GM10248 (cell line): Measurements from ENCODE around the gene OSTN.
A peak's percentile ranks its signal among the peaks of the same experiment; 100 is the strongest.
"Not testable (repeated sequence)": the region's sequence is repeated elsewhere in the genome, so short reads cannot be mapped to it uniquely, and the experiment has no call there.

Experiments
- CTCF ChIA-PET: fragments of 300-600 bp; sonication (Branson Sonifier 250); formaldehyde crosslinking; extraction: SDS; loops from one replicate; lab custom pipeline; 2021; ENCODE audit warnings: antibody characterized with exemption; lab: Yijun Ruan, JAX
- POLR2A ChIA-PET: fragments of 350-650 bp; sonication (Branson Sonifier 250); formaldehyde crosslinking; extraction: SDS; loops from one replicate; lab custom pipeline; 2020; ENCODE audit warnings: antibody characterized with exemption; lab: Yijun Ruan, JAX
- DNase-seq: peaks from one replicate; pipeline ENCODE4 v3.0.0; 2012; ENCODE audit errors: extremely low spot score
- TF ChIP-seq, protein P1 (sequence below): IDR thresholded peaks from 2 replicates; pipeline ENCODE4 v1.5.1; 2012; ENCODE audit warnings: mild to moderate bottlenecking, low read depth; ENCODE audit errors: extremely low read depth, missing control alignments, control extremely low read depth

OSTN gene

DNA sequence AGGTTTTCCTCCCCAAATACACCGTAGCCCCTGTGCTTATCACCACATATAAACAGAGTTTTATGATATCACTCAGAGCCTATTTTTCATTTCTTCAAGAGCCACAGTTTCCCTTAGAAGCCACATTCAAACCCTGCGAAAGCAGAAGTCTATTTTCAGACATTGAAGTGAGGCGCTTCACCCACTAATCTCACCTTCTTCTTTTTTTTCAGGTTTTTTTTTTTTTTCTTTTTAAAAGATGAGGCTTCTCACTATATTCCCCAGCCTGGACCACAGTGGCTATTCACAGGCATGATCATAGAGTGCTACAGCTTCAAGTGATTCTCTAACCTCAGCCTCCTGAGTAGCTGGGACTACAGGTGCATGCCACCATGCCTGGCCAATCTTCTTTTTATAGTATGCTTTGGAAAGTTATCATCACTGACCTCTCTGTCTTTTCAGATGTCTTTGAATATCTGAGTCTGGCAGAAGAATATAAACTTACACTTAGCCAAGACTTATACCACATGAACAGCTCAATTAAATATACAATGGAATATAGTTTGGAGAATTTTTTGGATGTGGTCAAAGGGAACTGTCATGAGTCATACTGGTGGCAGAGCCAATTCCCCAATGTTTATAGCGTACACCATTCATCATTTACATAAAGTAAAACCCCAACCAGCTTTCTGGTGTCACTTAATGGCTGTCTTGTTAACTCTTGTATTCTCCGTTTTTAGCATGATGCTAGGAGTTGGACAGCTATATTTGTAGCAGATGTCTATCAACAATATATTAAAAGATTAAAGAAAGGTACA, 70.4 kb downstream of the OSTN start:
- POLR2A ChIA-PET: no interaction called here
- TF ChIP-seq, protein P1, sequence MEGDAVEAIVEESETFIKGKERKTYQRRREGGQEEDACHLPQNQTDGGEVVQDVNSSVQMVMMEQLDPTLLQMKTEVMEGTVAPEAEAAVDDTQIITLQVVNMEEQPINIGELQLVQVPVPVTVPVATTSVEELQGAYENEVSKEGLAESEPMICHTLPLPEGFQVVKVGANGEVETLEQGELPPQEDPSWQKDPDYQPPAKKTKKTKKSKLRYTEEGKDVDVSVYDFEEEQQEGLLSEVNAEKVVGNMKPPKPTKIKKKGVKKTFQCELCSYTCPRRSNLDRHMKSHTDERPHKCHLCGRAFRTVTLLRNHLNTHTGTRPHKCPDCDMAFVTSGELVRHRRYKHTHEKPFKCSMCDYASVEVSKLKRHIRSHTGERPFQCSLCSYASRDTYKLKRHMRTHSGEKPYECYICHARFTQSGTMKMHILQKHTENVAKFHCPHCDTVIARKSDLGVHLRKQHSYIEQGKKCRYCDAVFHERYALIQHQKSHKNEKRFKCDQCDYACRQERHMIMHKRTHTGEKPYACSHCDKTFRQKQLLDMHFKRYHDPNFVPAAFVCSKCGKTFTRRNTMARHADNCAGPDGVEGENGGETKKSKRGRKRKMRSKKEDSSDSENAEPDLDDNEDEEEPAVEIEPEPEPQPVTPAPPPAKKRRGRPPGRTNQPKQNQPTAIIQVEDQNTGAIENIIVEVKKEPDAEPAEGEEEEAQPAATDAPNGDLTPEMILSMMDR: no peak
- CTCF ChIA-PET: interaction anchor here (1.0 to 7.8 kb wide), 11 partner anchors 11 to 73 kb away, joined by 3 to 40 read pairs (median 3); no protein-coding TSS in a partner anchor
- peak; percentile 37 for DNase-seq

DNA sequence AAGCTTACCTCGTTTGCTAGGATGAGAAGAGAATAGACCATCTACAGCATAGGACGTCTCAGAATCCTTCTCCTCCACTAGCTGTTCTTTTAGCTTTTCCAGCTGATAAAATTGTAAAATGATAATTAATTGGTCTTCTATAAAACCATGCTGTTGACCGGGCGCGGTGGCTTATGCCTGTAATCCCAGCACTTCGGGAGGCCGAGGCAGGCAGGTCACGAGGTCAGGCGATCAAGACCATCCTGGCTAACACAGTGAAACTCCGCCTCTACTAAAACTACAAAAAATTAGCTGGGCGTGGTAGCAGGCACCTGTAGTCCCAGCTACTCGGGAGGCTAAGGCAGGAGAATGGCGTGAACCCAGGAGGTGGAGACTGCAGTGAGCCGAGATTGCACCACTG, 76.2 kb downstream of the OSTN start:
- CTCF ChIA-PET: interaction anchor here (1.0 to 2.2 kb wide), 8 partner anchors 8 to 100 kb away, joined by 3 to 7 read pairs (median 4); no protein-coding TSS in a partner anchor
- DNase-seq, POLR2A ChIA-PET: not testable (repeated sequence)

DNA sequence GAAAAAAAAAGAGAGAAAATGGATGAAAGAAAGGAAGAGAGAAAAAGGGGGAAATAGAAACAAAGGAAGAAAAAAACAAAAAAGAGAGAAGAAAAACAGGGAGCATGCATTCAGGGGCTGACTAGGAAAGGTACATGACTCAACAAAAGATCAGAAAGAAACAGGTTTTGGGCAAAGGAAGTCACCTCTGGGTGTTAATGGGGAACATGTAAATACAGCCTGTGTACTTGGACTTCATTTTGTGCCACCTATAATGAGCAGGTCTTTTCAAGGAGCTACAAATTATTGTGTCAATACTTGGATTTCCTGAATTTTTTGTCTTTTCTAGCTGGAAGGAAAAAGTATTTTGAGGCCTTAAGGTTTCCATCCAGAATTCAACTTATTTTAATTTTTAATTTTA, 76.7 kb downstream of the OSTN start:
- POLR2A ChIA-PET: no interaction called here

DNA sequence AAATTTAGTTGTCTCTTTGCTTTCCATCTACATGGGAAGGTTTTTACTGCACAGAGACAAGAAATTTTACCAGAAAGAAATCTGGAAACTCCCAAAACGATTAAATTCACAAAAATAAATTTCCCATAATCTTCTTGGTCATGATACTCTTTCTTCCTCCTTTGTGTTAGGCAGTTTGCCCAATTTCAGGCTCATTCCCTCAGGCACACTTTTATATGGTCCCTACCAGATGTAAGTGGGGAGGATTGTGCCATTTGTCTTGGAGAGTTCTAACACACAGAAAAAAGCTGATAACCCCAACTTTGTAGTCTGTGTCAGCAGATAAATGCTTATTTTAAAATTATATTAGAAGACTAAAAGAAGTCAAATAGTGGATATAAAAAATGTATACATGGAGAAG, 81.1 kb downstream of the OSTN start:
- POLR2A ChIA-PET: no interaction called here
- CTCF ChIA-PET: interaction anchor here (1.0 to 1.4 kb wide), 3 partner anchors 10 to 25 kb away, joined by 3 to 4 read pairs (median 3); no protein-coding TSS in a partner anchor

More for the DNA sequence above, 76.7 kb downstream of the OSTN start:
- TF ChIP-seq, protein P1: no peak
- DNase-seq: no peak
- CTCF ChIA-PET: interaction anchor here (1.0 to 1.9 kb wide), 8 partner anchors 8 to 99 kb away, joined by 3 to 6 read pairs (median 4); no protein-coding TSS in a partner anchor

DNA sequence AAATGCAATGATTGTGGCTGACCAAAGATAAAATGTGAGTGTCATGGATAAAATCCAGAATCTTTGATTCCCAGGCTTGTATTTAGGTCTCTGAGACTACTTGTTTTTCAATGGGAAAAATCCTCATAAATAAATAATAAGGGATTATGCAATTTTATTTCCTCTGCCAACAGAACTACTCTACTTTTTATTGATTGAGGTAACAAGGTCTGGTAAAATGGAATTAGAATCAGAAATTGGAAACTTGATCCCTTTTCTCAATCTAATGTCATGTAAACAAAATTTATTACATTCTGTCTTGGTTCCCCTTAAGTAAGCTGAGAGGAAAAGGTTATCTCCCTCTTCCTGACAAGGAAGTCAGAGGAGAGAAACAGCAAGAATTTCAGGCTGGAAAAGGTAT, 81.8 kb downstream of the OSTN start:
- ChIA-PET CTCF (interaction anchor here (1.4 kb wide), 1 partner anchor 11 kb away, joined by 3 read pairs; no protein-coding TSS in a partner anchor), POLR2A (no interaction called here)
- TF ChIP-seq, protein P1: no peak
- no peak for DNase-seq

More for the DNA sequence above, 81.1 kb downstream of the OSTN start:
- TF ChIP-seq, protein P1: no peak
- DNase-seq: no peak

DNA sequence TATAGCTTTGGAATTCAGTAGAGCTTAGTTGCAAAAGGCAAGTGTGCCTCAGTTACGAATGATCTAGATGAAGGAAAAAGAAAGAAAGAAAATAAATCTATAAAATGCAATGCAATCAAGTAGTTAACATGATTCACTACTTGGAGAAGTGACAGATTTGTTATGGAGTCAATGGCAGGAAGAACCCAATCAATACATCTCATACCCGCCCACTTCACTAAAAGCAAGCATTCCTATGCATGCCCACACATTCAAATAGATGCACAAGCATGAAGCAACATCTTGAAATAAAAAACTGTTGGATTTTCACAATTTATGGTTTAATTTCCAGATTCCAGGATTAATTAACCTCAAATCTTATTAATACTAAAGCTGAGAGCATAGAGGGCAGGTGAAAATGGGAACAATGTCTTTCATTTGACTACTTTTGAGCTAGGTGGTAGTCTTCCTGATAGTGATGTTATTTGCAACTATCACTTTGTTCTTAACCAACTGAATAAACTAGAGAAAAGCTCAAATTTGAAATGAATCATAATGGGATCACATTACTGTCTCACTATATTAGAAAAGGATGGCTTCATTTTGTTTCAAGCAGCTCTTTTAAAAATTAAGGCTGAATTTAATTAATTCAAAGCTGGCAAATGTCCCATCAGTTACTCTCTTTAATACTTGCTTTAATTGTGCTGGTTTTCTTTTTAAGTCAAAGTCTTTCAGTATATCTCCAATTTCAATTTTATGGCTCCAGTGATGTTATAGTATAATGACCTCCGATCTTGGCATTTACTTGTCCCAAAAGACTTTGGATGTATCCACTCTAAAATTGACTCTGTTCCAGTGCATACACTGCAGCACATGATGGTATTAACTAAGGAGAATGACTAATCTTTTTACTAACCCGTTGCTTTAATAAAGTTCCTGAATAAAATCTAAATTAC, 83.5 kb downstream of the OSTN start:
- POLR2A ChIA-PET: interaction anchor here (0.7 kb wide), 1 partner anchor 420 kb away, joined by 3 read pairs; the partner anchor contains the start of gene GMNC
- TF ChIP-seq, protein P1: no peak
- no peak for DNase-seq
- CTCF ChIA-PET: interaction anchor here (1.3 to 4.5 kb wide), 4 partner anchors 9 to 33 kb away, joined by 3 to 40 read pairs (median 5); no protein-coding TSS in a partner anchor
